Epithelial cell of esophagus (primary cell): Measurements from ENCODE around the gene IFNL4.
"Not testable (repeated sequence)": the region's sequence is repeated elsewhere in the genome, so short reads cannot be mapped to it uniquely, and the experiment has no call there.

ENCODE experiments used
- DNase-seq: peaks from one replicate; pipeline ENCODE4 v3.0.0; 2010; ENCODE audit warnings: low read depth
- H3K4me3 ChIP-seq: 2 replicates; pipeline ENCODE4 v1.5.1; 2011; ENCODE audit warnings: mild to moderate bottlenecking, low read length, control low read depth
- CTCF ChIP-seq: IDR thresholded peaks from 2 replicates; pipeline ENCODE4 v1.5.1; 2011; ENCODE audit warnings: low read depth, mild to moderate bottlenecking, low read length, control low read depth, inconsistent platforms; ENCODE audit not compliant: insufficient read depth; ENCODE audit errors: missing control alignments

Gene IFNL4

DNA sequence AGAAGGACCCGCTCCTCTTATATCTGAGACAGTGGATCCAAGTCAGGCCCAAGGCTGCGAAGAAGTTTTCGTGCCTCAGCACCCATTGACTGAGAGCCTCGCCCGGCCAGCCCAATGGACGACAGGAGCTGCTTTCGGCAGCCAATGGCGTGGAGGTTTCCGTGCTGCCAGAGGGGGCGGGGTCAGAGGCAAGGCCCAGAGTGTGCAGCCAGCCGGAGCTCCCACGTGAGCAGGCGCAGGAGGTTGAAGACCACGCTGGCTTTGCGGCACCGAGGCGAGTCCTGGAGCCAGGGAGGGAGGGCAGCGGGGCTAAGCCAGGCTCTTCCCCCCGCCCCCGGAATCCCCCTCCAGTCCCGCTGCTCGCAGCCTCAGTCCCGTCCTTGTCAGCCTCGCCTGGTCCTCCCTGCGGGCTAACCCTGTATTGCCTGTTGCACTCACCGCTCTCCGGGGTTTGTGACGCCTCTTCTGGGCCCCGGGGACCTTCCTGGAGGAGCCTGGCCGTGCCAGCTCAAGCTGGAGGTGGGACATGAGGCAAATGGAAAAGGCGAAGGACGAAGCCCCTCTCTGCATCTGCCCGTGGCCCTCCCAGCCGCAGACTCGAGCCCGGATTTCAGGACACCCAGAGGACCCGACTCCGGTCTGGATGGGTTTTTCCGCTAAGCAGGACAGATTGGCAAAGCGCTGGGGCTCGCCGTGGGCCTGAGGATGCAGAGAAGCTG is 1.5 kb downstream of the IFNL4 start:
- TF ChIP-seq CTCF: no peak
- DNase-seq: peak; percentile 20
- no peak overlapping the region for H3K4me3 ChIP-seq

DNA sequence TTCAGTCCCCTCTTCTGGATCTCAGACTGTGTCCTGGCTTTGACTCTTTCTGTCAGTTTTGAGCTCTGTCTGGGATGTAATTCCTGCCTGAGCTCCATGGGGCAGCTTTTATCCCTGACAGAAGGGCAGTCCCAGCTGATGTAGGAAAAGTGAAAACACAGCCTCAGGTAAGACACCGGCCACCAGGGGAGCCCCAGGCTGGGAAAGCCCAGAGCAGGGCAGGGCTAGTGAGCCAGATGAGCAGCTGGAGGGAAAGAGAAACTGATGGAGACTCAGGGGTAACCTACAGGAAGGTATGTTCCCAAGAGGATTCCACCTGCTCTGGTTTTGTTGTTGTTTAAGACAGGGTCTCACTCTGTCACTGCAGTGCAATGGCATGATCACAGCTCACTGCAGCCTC is 3.5 kb downstream of the IFNL4 start:
- not testable (repeated sequence) for H3K4me3 ChIP-seq, DNase-seq

- not testable (repeated sequence) for DNase-seq, H3K4me3 ChIP-seq
Measured at GRCh38 chr19:39244410-39245100, 4.1 kb downstream of the IFNL4 start, which contains the start of gene IFNL3. Gene IFNL3, minus strand, starts transcription at chr19:39245006. Its CDS starts 39 bp downstream, at chr19:39244967.

DNA sequence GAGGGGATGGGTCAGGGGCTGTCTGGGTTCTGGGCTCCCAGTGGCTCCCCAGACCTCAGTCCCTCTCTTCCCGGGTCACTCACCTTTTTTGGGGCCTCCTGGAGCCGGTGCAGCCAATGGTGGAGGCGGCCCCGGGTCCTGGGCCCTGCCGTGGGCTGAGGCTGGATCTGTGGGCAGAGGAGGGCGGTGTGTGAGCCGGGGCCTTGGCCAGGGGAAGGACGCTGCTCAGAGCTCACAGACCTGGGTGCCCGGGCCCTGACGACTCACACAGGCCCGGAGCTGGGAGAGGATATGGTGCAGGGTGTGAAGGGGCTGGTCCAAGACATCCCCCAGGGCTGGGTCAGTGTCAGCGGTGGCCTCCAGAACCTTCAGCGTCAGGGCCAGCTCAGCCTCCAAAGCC is 4.9 kb downstream of the IFNL4 start:
- DNase-seq, H3K4me3 ChIP-seq: not testable (repeated sequence)

DNA sequence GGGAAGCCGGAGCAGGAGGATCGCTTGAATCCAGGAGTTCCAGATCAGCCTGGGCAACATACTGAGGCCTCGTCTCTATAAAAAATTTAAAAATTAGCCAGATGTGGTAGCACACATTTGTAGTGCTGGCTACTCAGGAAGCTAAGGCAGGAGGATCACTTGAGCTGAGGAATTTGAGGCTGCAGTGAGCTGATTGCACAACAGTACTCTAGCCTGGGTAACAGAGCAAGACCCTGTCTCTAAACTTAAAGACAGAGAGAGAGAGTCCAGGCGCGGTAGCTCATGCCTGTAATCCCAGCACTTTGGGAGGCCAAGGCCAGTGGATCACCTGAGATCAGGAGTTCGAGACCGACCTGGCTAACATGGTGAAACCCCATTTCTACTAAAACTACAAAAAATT is 8.2 kb downstream of the IFNL4 start:
- no peak for TF ChIP-seq CTCF
- H3K4me3 ChIP-seq: no peak overlapping the region
- no peak for DNase-seq

DNA sequence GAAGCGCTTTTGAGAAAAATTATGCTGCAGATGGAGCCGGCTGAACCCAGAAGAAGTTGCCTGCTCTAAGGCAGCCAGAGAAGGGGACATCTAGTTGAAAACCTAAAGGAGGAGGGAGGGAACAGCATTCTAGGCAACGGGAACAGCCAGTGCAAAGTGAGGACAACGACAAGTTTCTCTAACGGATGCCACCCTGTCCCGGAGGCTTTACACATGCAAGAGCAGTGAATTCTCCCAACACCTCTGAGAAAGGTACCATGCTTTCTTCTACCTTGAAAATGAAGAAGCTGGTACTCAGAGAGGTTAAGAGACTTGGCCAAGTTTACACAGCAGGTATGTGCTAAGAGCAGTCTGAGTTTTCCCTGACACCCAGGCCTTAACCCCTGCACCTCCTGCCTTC is 9.7 kb downstream of the IFNL4 start:
- no peak for TF ChIP-seq CTCF
- H3K4me3 ChIP-seq: no peak overlapping the region
- DNase-seq: no peak

DNA sequence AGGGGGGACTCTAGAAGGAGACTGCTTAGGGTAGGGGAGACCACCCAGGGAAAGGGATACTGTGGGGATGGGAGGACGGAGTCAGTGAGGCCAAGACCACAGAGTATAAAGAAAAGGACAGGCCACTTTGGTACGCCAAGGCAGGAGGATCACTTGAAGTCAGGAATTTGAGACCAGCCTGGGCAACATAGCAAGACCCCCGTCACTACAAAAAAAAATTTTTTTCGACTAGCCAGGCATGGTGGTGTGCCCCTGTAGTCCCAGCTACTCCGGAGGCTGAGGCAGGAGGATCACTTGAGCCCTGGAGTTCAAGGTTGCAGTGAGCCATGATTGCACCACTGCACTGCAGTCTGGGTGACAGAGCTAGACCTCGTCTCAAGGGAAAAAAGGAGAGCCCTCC is 10.4 kb downstream of the IFNL4 start:
- no peak overlapping the region for H3K4me3 ChIP-seq
- TF ChIP-seq CTCF: no peak
- no peak for DNase-seq

DNA sequence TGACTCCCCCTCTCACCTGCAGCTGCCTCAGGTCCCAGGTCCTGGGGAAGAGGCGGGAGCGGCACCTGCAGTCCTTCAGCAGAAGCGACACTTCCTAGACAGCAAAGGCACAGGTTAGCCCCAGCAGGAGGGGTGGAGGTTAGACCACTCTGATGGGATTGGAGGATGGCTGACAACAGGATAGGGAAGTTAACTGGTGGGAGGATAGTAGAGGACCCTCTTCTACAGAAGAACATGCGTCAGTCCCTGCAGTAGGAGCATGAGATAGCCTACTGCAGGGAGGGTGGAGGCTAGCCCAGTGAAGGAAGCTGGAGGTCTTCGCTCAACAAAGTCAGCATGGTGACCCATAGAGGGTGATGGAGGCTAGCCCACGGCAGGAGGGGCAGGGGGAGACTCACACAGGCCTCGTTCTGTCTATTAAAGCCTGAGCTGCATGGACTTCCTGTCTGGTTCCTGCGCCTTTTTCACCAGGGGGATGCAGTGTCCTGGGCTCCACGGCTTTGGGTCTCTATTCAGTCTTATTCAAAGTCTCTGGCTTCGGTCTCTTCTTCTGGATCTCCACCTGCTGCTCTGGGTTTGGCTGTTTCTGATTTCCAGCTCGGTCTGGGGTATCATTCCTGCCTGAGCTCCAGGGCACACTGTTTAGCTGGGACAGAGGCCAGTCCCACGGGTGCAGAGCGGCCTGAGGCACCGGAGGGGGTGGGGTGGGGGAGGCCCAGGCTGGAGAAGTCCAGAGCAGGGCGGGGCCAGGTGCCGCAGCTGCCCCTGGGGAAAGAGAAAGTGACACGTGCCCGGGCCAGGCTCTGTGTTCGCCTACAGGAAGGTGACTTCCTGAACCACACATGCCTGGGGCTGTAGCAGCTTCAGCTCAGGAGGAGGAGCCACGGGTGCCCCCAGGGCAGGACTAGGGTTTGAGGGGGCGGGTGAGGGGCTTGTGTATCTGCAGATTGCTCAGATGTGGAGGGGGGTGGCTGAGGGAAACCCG is 11.2 kb downstream of the IFNL4 start:
- no peak overlapping the region for H3K4me3 ChIP-seq
- peak; percentile 14 for DNase-seq
- TF ChIP-seq CTCF: no peak
